Measurements from ENCODE around the gene HHAT. TPM values are rescaled to one million over a fixed set of nuclear protein-coding genes. Genes with fewer than 3 reads are reported as not detected.

The HHAT gene
- total RNA-seq, 4 donors from 2014 or later: 0.83 to 1.6 (median 1.2) TPM

DNA sequence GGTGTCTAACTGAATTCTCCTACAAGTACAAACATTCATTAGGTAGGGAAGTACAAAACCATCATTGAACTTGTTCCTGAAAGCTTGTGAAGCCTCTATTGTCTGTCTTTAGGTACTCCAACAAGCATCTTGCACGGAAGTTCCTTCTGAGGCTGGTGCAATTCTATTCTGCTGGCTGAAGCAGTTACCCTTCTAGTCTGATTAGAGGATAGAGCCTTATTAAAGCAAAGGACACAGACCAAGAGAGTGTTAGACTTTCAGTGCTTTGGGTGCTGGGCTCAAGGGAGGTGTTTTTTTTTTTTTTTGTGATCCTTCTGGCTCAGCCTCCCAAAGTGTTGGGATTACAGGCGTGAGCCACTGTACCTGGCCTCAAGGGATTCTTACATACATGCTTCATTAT, 43.8 kb downstream of the HHAT start:
- WGBS: 100% methylated on average over 2 of the region's 2 CpGs
- H3K4me1 ChIP-seq: peaks cover 0 to 10% (median 1%) of the 10 kb centered on the region in 4 donors
- no peak overlapping the region for H3K4me3 ChIP-seq
- H3K9me3 ChIP-seq: no peaks in the 10 kb centered on the region
- DNase-seq (ENCODE audit: extremely low spot score): peak; percentile 2
- no peaks in the 10 kb centered on the region for H3K36me3 ChIP-seq
- H3K27me3 ChIP-seq: no peaks in the 10 kb centered on the region
- TF ChIP-seq POLR2A (IDR thresholded peaks at IDR 0.05; ENCODE audit: low read depth): no peak
- TF ChIP-seq POLR2AphosphoS5 (IDR thresholded peaks at IDR 0.05): no peak
- TF ChIP-seq, protein P1, sequence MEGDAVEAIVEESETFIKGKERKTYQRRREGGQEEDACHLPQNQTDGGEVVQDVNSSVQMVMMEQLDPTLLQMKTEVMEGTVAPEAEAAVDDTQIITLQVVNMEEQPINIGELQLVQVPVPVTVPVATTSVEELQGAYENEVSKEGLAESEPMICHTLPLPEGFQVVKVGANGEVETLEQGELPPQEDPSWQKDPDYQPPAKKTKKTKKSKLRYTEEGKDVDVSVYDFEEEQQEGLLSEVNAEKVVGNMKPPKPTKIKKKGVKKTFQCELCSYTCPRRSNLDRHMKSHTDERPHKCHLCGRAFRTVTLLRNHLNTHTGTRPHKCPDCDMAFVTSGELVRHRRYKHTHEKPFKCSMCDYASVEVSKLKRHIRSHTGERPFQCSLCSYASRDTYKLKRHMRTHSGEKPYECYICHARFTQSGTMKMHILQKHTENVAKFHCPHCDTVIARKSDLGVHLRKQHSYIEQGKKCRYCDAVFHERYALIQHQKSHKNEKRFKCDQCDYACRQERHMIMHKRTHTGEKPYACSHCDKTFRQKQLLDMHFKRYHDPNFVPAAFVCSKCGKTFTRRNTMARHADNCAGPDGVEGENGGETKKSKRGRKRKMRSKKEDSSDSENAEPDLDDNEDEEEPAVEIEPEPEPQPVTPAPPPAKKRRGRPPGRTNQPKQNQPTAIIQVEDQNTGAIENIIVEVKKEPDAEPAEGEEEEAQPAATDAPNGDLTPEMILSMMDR (IDR thresholded peaks at IDR 0.05): no peak
- TF ChIP-seq EP300 (IDR thresholded peaks at IDR 0.05): no peak
- H3K27ac ChIP-seq (replicated peaks in 1 of 4): no peak overlapping the region
- intact Hi-C loops (cut with DNase I): no loop called here

DNA sequence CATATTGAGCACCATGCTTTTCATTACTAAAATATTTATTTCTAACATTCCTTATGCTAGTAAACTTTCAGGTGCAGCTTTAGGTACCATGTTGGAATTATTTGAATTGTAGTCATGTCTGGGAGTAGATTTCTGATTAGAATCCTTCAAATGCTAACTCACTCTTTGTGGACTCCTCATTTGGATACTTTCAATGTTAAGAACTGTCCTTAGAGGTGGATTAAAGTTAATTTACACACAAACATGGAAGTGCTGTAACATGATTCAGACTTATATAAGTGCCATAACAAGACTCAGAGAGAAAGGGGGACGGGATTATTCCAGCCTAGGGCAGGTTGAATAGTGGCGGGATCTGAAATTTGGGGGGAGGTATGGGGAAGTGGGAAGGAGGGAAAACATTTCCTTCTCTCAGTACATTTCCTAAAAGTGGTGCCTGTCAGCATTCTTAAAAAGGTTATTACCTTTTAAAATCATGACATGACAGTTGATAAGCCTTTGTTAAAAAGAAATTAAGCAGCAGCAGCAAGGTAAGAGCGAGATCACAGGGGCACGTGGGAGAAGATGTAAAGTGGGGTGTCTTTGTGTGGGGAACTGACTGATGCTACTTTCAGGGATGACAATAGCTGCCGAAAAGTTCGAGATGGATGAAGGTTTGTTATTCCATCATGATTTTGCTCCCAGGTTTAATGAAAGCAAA, 44.4 kb downstream of the HHAT start:
- intact Hi-C loops (cut with DNase I): no loop called here
- no peak overlapping the region for H3K4me3 ChIP-seq
- H3K9me3 ChIP-seq: no peaks in the 10 kb centered on the region
- H3K36me3 ChIP-seq: no peaks in the 10 kb centered on the region
- H3K27ac ChIP-seq (replicated peaks in 1 of 4): no peak overlapping the region
- WGBS: 90% methylated on average over 6 of the region's 6 CpGs
- peaks cover 0 to 14% (median 0%) of the 10 kb centered on the region in 4 donors for H3K4me1 ChIP-seq
- TF ChIP-seq POLR2AphosphoS5 (IDR thresholded peaks at IDR 0.05) (no peak), POLR2A (IDR thresholded peaks at IDR 0.05; ENCODE audit: low read depth) (no peak), EP300 (IDR thresholded peaks at IDR 0.05) (no peak)
- TF ChIP-seq, protein P1 (IDR thresholded peaks at IDR 0.05): no peak
- no peaks in the 10 kb centered on the region for H3K27me3 ChIP-seq
- peak; percentile 85 for DNase-seq (ENCODE audit: extremely low spot score)

DNA sequence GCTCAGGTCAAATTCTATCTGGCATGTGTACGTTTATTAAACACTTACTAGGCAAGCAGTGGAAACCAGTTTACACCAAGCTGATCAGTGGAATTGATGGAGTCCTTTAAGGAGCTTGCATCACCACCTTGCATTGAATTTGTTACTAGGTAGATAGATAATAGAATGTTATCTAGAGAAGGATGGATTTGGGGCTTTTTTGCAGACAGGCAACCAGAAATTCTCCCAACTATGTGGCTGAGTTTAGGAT, 44.9 kb downstream of the HHAT start:
- TF ChIP-seq POLR2A (IDR thresholded peaks at IDR 0.05; ENCODE audit: low read depth): no peak
- no peak for TF ChIP-seq EP300 (IDR thresholded peaks at IDR 0.05)
- no peak for TF ChIP-seq POLR2AphosphoS5 (IDR thresholded peaks at IDR 0.05)
- TF ChIP-seq, protein P1 (IDR thresholded peaks at IDR 0.05): no peak
- Histone ChIP-seq H3K4me3 (no peak overlapping the region), H3K9me3 (no peaks in the 10 kb centered on the region), H3K27ac (replicated peaks in 1 of 4) (peak overlapping the region in 1 of 4 donors; percentile 8), H3K27me3 (no peaks in the 10 kb centered on the region), H3K4me1 (peaks cover 0 to 14% (median 0%) of the 10 kb centered on the region in 4 donors), H3K36me3 (no peaks in the 10 kb centered on the region)
- intact Hi-C loops (cut with DNase I): no loop called here
- DNase-seq (ENCODE audit: extremely low spot score): no peak
- 87% methylated on average over 1 of the region's 1 CpG for WGBS

DNA sequence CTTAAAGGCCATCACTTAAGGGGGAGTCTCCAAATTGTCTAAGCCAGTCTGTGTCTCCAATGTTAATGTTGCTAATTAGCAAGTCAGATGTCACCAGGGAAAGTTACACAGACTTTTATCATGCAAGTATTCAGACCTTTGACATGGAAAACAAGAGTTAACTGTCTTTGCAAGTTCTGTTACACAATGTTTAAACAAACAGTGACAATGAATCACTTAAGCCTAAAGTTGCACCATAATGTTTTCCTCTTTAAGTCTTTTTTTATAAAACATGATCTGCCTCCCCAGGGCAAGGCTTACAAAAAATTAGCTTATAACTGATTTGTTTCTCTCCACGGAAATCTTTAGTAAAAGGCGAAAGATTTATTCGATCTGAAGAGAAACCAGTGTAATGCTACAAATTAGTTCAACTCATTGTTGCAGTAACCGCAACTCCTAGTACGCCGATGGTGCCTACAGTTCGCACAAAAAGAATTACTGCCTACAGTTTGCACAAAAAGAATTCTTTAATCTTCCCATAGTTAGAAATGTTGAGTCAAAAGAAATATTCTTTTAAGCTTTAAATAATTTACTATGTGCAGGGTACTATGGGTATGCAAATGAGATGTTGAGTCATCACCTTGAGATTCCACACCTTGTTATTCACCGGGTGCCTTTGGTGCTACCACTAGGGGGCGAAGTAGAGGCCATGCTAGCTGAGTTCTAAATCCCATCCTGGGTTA, 45.3 kb downstream of the HHAT start:
- peak overlapping the region in 1 of 4 donors; percentile 8 for H3K27ac ChIP-seq (replicated peaks in 1 of 4)
- H3K36me3 ChIP-seq: no peaks in the 10 kb centered on the region
- peaks cover 0 to 14% (median 0%) of the 10 kb centered on the region in 4 donors for H3K4me1 ChIP-seq
- DNase-seq (ENCODE audit: extremely low spot score): peak; percentile 82
- 47% methylated on average over 9 of the region's 9 CpGs for WGBS
- TF ChIP-seq, protein P1 (IDR thresholded peaks at IDR 0.05): peak in 2 of 3 experiments; percentile 45 to 54
- TF ChIP-seq POLR2A (IDR thresholded peaks at IDR 0.05; ENCODE audit: low read depth): no peak
- no peak for TF ChIP-seq EP300 (IDR thresholded peaks at IDR 0.05)
- peak in 1 of 2 donors; percentile 23 for TF ChIP-seq POLR2AphosphoS5 (IDR thresholded peaks at IDR 0.05)
- no peaks in the 10 kb centered on the region for H3K9me3 ChIP-seq
- no peak overlapping the region for H3K4me3 ChIP-seq
- H3K27me3 ChIP-seq: no peaks in the 10 kb centered on the region
- intact Hi-C loops (cut with DNase I): no loop called here

Measured in esophagus muscularis mucosa (tissue), 4 donors.